ENCODE measurements around the gene VHLL. TPM values are rescaled to one million over a fixed set of nuclear protein-coding genes. Genes with fewer than 3 reads are reported as not detected.
A peak's percentile ranks its signal among the peaks of the same experiment; 100 is the strongest.

VHLL gene
- total and polyA plus RNA-seq, 2 of the 13 experiments (the other 11 are each of a cell fraction or from before 2014, with no cell fraction given) = 0.24 TPM; not detected in 1

DNA sequence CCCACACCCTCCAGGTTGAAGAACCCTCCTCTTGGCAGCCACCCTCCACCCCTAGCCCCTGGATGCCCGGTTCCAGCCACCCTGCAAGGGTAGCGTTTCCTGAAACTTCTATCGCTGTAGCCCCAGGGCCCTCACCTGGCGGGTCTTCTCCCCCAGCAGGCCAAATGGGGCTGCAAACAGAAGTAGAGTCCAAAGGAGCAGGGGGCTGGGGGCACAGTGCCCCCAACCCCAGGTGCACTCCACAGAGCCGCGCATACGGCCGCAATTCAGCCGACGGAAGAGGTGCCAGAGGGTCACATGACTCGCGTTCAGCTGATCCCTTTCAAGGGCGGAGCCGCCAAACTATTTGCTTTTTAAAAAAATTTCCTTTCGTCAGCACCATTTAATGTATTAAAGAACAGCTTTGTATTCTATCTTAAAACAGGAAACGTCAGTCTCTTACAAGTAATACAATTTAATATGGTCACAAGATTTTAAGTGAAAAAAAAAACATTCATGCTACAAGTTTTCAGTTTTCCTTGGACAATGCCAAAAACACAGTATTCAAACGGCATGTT, 3.6 kb downstream of the VHLL start, which contains the start of gene GLMP (continued):
- TF ChIP-seq, protein P1, sequence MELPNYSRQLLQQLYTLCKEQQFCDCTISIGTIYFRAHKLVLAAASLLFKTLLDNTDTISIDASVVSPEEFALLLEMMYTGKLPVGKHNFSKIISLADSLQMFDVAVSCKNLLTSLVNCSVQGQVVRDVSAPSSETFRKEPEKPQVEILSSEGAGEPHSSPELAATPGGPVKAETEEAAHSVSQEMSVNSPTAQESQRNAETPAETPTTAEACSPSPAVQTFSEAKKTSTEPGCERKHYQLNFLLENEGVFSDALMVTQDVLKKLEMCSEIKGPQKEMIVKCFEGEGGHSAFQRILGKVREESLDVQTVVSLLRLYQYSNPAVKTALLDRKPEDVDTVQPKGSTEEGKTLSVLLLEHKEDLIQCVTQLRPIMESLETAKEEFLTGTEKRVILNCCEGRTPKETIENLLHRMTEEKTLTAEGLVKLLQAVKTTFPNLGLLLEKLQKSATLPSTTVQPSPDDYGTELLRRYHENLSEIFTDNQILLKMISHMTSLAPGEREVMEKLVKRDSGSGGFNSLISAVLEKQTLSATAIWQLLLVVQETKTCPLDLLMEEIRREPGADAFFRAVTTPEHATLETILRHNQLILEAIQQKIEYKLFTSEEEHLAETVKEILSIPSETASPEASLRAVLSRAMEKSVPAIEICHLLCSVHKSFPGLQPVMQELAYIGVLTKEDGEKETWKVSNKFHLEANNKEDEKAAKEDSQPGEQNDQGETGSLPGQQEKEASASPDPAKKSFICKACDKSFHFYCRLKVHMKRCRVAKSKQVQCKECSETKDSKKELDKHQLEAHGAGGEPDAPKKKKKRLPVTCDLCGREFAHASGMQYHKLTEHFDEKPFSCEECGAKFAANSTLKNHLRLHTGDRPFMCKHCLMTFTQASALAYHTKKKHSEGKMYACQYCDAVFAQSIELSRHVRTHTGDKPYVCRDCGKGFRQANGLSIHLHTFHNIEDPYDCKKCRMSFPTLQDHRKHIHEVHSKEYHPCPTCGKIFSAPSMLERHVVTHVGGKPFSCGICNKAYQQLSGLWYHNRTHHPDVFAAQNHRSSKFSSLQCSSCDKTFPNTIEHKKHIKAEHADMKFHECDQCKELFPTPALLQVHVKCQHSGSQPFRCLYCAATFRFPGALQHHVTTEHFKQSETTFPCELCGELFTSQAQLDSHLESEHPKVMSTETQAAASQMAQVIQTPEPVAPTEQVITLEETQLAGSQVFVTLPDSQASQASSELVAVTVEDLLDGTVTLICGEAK (IDR thresholded peaks at IDR 0.05) = no peak
- TF ChIP-seq, protein P1 (CRISPR knock-in tag; IDR thresholded peaks at IDR 0.05) = peak; percentile 58; the same call in 1 of the 2 replicates
- TF ChIP-seq ZNF431 (CRISPR knock-in tag; IDR thresholded peaks at IDR 0.05; ENCODE audit: borderline replicate concordance, low read depth) (no peak), PAX8 (CRISPR knock-in tag; IDR thresholded peaks at IDR 0.05; ENCODE audit: borderline replicate concordance) (0 out of 2 replicates have a peak, but pooled peaks have one; percentile 63), GABPA (IDR thresholded peaks at IDR 0.05; ENCODE audit: low read depth, low read length) (no peak), GABPA (CRISPR knock-in tag; IDR thresholded peaks at IDR 0.05; ENCODE audit: low read depth) (peak; percentile 50; the same call in 1 of the 2 replicates), MEIS1 (CRISPR knock-in tag; IDR thresholded peaks at IDR 0.05; ENCODE audit: borderline replicate concordance) (0 out of 2 replicates have a peak, but pooled peaks have one; percentile 23), SAP130 (CRISPR knock-in tag; IDR thresholded peaks at IDR 0.05; ENCODE audit: low read depth) (peak; percentile 96), HOXA3 (CRISPR knock-in tag; IDR thresholded peaks at IDR 0.05) (peak; percentile 59), ZSCAN29 (CRISPR knock-in tag; conservative IDR thresholded peaks at IDR 0.05) (0 out of 2 replicates have a peak, but pooled peaks have one; percentile 39), FIP1L1 (IDR thresholded peaks at IDR 0.05; ENCODE audit: borderline replicate concordance, insufficient read depth, low read depth, low read length) (no peak), YEATS4 (CRISPR knock-in tag; IDR thresholded peaks at IDR 0.05; ENCODE audit: borderline replicate concordance) (peak; percentile 62; the same call in 1 of the 2 replicates)
- TF ChIP-seq, protein P2, sequence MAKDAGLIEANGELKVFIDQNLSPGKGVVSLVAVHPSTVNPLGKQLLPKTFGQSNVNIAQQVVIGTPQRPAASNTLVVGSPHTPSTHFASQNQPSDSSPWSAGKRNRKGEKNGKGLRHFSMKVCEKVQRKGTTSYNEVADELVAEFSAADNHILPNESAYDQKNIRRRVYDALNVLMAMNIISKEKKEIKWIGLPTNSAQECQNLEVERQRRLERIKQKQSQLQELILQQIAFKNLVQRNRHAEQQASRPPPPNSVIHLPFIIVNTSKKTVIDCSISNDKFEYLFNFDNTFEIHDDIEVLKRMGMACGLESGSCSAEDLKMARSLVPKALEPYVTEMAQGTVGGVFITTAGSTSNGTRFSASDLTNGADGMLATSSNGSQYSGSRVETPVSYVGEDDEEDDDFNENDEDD (CRISPR knock-in tag; IDR thresholded peaks at IDR 0.05; ENCODE audit: borderline replicate concordance) = peak; percentile 46; the same call in 1 of the 2 replicates
- TF ChIP-seq, protein P3, sequence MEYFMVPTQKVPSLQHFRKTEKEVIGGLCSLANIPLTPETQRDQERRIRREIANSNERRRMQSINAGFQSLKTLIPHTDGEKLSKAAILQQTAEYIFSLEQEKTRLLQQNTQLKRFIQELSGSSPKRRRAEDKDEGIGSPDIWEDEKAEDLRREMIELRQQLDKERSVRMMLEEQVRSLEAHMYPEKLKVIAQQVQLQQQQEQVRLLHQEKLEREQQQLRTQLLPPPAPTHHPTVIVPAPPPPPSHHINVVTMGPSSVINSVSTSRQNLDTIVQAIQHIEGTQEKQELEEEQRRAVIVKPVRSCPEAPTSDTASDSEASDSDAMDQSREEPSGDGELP (IDR thresholded peaks at IDR 0.05; ENCODE audit: borderline replicate concordance, low read depth) = peak; percentile 93
- TF ChIP-seq, protein P4, sequence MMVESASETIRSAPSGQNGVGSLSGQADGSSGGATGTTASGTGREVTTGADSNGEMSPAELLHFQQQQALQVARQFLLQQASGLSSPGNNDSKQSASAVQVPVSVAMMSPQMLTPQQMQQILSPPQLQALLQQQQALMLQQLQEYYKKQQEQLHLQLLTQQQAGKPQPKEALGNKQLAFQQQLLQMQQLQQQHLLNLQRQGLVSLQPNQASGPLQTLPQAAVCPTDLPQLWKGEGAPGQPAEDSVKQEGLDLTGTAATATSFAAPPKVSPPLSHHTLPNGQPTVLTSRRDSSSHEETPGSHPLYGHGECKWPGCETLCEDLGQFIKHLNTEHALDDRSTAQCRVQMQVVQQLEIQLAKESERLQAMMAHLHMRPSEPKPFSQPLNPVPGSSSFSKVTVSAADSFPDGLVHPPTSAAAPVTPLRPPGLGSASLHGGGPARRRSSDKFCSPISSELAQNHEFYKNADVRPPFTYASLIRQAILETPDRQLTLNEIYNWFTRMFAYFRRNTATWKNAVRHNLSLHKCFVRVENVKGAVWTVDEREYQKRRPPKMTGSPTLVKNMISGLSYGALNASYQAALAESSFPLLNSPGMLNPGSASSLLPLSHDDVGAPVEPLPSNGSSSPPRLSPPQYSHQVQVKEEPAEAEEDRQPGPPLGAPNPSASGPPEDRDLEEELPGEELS (CRISPR knock-in tag; IDR thresholded peaks at IDR 0.05) = 0 out of 2 replicates have a peak, but pooled peaks have one; percentile 9
